Gastroesophageal sphincter (tissue), 3 donors: ENCODE data around the gene KDM4C.

Experiments used
- CTCF ChIP-seq, 4 experiments: fragments of 200-600 bp in 2 of 4; fragments of 450-650 bp in 2 of 4; sonication (generic) in 1 of 4; IDR thresholded peaks; one replicate each; pipeline ENCODE4 v1.5.1; 2017 to 2019; ENCODE audit warnings: antibody characterized with exemption in 4 of 4, mild to moderate bottlenecking in 2 of 4, moderate library complexity in 2 of 4
- POLR2A ChIP-seq, 2 donors: fragments of 450-650 bp; IDR thresholded peaks; one replicate each; pipeline ENCODE4 v1.6.1; 2017; ENCODE audit warnings: antibody characterized with exemption in 2 of 2, mild to moderate bottlenecking in 2 of 2, moderate library complexity in 1 of 2
- POLR2AphosphoS5 ChIP-seq: sonication (generic); formaldehyde crosslinking; IDR thresholded peaks from one replicate; pipeline ENCODE4 v1.6.1; 2017; ENCODE audit warnings: antibody characterized with exemption

- TF ChIP-seq CTCF (IDR thresholded peaks at IDR 0.05) = no peak
- no peak for TF ChIP-seq POLR2A (IDR thresholded peaks at IDR 0.05)
- no peak for TF ChIP-seq POLR2AphosphoS5
Observed at GRCh38 chr9:7086389-7086788, 328.6 kb downstream of the KDM4C start.
